Measurements from ENCODE around the gene SPDEF.

SPDEF gene

GRCh38 chr6:34555007-34555322 is 1.2 kb downstream of the SPDEF start:
- TF ChIP-seq, protein P1, sequence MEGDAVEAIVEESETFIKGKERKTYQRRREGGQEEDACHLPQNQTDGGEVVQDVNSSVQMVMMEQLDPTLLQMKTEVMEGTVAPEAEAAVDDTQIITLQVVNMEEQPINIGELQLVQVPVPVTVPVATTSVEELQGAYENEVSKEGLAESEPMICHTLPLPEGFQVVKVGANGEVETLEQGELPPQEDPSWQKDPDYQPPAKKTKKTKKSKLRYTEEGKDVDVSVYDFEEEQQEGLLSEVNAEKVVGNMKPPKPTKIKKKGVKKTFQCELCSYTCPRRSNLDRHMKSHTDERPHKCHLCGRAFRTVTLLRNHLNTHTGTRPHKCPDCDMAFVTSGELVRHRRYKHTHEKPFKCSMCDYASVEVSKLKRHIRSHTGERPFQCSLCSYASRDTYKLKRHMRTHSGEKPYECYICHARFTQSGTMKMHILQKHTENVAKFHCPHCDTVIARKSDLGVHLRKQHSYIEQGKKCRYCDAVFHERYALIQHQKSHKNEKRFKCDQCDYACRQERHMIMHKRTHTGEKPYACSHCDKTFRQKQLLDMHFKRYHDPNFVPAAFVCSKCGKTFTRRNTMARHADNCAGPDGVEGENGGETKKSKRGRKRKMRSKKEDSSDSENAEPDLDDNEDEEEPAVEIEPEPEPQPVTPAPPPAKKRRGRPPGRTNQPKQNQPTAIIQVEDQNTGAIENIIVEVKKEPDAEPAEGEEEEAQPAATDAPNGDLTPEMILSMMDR (IDR thresholded peaks at IDR 0.05; ENCODE audit: low read depth, low read length, missing control alignments), result no peak
- no peak overlapping the region for H3K4me3 ChIP-seq (replicated peaks; ENCODE audit: low read depth, low read length)
- DNase-seq (ENCODE audit: extremely low read depth, low read depth), result no peak

- H3K4me3 ChIP-seq (replicated peaks; ENCODE audit: low read depth, low read length), result no peak overlapping the region
- TF ChIP-seq, protein P1 (IDR thresholded peaks at IDR 0.05; ENCODE audit: low read depth, low read length, missing control alignments), result no peak
- no peak for DNase-seq (ENCODE audit: extremely low read depth, low read depth)
Observed at GRCh38 chr6:34554291-34555006, 1.7 kb downstream of the SPDEF start.

- H3K4me3 ChIP-seq (replicated peaks; ENCODE audit: low read depth, low read length), result no peak overlapping the region
- TF ChIP-seq, protein P1 (IDR thresholded peaks at IDR 0.05; ENCODE audit: low read depth, low read length, missing control alignments), result no peak
- no peak for DNase-seq (ENCODE audit: extremely low read depth, low read depth)
Observed at GRCh38 chr6:34553750-34554149, 2.4 kb downstream of the SPDEF start.

- H3K4me3 ChIP-seq (replicated peaks; ENCODE audit: low read depth, low read length), result no peak overlapping the region
- no peak for DNase-seq (ENCODE audit: extremely low read depth, low read depth)
- TF ChIP-seq, protein P1 (IDR thresholded peaks at IDR 0.05; ENCODE audit: low read depth, low read length, missing control alignments), result no peak
Observed at GRCh38 chr6:34553146-34553545, 3.0 kb downstream of the SPDEF start.

DNA sequence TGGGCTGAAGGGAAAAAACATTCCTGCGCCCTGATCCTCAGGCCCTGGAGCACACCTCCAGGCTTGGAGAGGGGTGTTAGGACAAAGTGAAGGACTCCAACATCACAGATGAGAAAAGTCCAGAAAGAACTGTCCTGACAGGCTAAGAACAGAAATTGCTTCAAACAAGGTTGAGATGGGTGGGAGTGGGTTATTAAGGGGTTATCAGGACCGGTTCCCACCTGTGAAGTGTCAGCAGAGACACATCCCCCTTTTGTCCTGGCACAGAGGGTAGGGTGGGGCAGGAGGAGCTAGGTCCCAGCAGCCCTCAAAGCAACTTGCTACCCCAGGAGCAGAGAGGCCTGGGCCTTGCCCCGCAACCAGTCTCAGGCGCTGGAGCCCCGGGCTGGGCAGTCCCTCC is 3.5 kb downstream of the SPDEF start:
- TF ChIP-seq, protein P1 (IDR thresholded peaks at IDR 0.05; ENCODE audit: low read depth, low read length, missing control alignments), result no peak
- DNase-seq (ENCODE audit: extremely low read depth, low read depth), result no peak
- H3K4me3 ChIP-seq (replicated peaks; ENCODE audit: low read depth, low read length), result no peak overlapping the region

- DNase-seq (ENCODE audit: extremely low read depth, low read depth), result no peak
- TF ChIP-seq, protein P1 (IDR thresholded peaks at IDR 0.05; ENCODE audit: low read depth, low read length, missing control alignments), result no peak
- H3K4me3 ChIP-seq (replicated peaks; ENCODE audit: low read depth, low read length), result no peak overlapping the region
Observed at GRCh38 chr6:34551720-34552119, 4.4 kb downstream of the SPDEF start.

DNA sequence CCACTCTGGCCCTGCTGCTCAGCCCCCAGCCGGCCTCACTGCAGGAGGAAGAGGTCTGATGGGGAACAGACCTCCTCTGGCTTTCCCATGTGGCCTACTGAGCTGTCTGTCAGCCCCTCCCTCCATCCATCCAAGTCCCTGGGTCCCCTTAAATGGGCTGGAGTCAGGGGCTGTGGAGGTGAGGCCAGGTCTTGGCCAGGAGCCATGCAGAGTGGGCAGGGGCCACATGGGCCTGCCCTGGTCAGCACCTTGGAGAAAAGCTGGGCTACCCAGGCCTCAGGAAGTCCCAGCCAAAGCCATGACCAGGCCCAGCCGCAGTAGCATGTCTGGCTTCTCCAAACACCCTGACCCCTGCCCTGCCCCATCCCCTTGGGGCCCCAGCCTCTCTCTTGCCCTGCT is 6.3 kb downstream of the SPDEF start:
- TF ChIP-seq, protein P1 (IDR thresholded peaks at IDR 0.05; ENCODE audit: low read depth, low read length, missing control alignments), result no peak
- H3K4me3 ChIP-seq (replicated peaks; ENCODE audit: low read depth, low read length), result no peak overlapping the region
- no peak for DNase-seq (ENCODE audit: extremely low read depth, low read depth)
